ENCODE data around the gene CFAP70. TPM values are rescaled to one million over a fixed set of nuclear protein-coding genes. Genes with fewer than 3 reads are reported as not detected.
A peak's percentile ranks its signal among the peaks of the same experiment; 100 is the strongest.
"Not testable (repeated sequence)": the region's sequence is repeated elsewhere in the genome, so short reads cannot be mapped to it uniquely, and the experiment has no call there.

The CFAP70 gene
- total RNA-seq, 2 donors from 2014 or later, result 0.98 to 1.2 TPM

- no peak for ATAC-seq
- intact Hi-C loops (cut with DNase I, micrococcal nuclease), result no loop called here
- DNase-seq, result no peak
Observed at GRCh38 chr10:73262880-73263555, 95.6 kb downstream of the CFAP70 start.

DNA sequence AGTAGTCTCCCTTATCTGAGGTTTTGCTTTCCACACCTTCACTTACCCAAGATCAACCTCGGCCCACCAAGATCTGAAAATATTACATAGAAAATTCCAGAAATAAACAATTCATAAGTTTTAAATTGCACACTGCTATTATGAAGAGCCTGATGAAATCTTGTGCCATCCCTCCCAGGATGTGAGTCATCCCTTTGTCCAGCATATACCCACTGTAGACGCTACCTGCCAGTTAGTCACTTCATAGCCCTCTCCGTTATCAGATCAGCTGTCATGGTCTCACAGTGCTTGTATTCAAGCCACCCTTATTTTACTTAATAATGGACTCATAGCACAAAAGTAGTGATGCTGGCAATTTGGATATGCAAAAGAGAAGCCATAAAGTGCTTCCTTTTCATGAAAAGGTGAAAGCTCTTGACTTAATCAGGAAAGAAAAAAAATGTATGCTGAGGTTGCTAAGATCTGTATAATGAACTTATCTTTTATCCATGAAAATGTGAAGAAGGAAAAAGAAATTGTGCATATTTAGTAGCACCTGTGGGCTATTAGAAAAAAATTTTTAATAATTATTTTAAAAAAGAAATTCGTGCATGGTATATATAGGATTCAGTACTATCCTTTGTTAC is 96.4 kb downstream of the CFAP70 start:
- ATAC-seq (no peak), DNase-seq (no peak)

GRCh38 chr10:73261362-73261995 is 97.2 kb downstream of the CFAP70 start:
- ATAC-seq, result no peak
- DNase-seq, result no peak
- intact Hi-C loops (cut with DNase I, micrococcal nuclease), result no loop called here

More for the DNA sequence above, 96.4 kb downstream of the CFAP70 start:
- intact Hi-C loops (cut with DNase I, micrococcal nuclease), result no loop called here

GRCh38 chr10:73258612-73259011 is 100.1 kb downstream of the CFAP70 start:
- ATAC-seq; intact Hi-C loops (cut with DNase I, micrococcal nuclease); DNase-seq: not testable (repeated sequence)

- DNase-seq, result no peak
- intact Hi-C loops (cut with DNase I, micrococcal nuclease), result no loop called here
Observed at GRCh38 chr10:73253225-73253555, 105.5 kb downstream of the CFAP70 start.

DNA sequence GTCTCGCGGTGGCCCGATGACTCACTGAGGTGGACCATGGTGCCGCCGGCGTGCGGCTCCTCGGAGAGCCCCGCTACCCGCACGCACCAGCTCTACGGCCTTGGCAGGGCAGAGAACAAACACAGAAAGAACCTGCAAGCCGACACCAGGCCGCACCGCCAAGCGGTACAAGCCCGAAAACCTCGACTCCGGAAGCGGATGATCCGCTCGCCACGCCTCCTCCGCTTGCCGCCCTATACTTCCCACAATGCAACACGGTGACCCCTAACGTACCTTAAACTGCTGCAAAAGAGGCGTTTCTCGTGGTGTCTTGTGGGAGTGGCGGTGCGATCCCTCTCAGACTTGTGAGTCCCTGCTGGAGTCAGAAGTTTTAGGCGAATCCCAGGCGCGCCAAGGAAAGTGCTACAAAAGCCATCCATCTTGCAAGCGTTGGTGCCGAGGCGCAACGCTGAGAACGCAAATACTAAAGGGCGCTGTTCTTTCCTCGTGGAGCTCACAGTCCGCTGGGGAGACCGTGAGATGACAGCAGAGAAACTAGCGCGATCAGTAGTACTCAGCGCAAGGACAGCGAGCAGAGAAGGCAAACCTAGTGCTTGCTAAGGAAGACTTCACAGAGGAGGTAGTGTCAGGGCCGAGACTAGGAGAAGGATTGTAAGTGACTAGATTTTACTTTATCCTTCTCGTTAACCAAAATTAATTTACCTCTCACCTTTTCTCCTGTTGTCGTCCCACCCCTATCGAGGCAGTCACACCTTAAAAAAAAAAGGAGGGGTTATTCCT is 106.0 kb downstream of the CFAP70 start, which contains the start of gene MRPS16:
Gene MRPS16 (minus strand): TSS at position 200 of the 780 bp plus-strand sequence. CDS start 162 bp downstream, at position 38.
- DNase-seq (peak; percentile 95 to 96), ATAC-seq (peak; percentile 95)
- intact Hi-C loops (cut with DNase I, micrococcal nuclease), result no loop called here

More at GRCh38 chr10:73253225-73253555, 105.5 kb downstream of the CFAP70 start:
- ATAC-seq, result peak; percentile 31

DNA sequence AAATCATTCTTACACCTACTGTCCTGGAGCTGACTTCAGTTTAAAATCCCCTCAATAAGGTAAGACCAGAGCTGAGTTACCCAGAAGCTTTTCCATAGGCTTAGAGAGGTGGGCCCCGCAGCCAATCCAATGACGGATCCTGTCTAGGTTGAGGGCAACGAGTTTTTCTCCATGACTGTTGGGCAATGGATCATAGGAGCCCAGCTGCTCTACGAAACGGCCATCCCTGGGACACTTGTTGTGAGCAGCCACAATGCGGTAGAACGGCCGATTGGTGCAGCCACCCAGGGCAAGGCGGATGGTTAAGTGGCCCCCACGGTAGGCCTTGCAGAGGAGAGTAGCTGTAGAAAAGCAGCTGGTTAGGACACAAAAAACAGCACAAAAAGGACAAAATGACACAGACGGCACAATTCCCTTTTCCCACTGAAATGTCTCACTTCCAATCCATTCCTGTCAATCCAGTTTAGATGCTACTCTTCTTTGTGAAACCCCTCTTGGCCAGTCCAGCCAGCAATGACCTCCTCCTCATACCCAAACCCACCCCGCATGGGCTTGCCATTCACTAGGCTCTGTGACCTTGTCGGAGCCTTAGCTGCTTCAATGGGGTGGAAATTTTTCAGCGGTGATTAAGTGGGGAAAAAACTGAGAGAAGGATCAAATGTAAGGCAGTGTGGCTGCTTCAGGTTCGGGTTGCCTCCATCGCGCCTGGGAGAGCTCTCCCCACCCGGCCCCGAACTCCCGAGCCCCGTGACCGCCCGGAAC is 106.8 kb downstream of the CFAP70 start:
- DNase-seq (peak in 1 of 2 donors; percentile 20), ATAC-seq (peak; percentile 4)
- intact Hi-C loops (cut with DNase I, micrococcal nuclease), result no loop called here

DNA sequence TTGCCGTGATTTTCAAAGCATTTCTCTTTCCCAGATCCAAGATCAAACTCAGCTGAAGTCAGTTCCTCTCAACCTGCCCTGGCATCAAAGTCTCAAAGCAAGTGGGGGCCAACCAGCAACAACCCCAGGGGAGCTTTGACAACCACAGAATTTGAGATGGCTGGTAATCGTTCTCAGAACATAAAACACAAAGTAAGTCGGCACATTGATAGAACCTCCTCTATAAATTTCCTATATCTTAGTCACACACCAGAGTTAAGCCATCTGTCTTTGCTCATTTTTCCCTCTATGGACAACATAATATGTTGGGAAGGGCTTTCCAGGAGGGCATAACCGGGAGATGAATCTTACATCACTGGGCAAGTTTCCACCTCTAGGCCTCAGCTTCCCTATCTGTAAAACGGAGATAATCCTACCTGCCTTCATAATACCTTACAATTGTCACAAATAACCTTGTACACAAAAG is 110.4 kb downstream of the CFAP70 start:
- ATAC-seq (no peak), DNase-seq (no peak)
- intact Hi-C loops (cut with DNase I, micrococcal nuclease), result no loop called here

DNA sequence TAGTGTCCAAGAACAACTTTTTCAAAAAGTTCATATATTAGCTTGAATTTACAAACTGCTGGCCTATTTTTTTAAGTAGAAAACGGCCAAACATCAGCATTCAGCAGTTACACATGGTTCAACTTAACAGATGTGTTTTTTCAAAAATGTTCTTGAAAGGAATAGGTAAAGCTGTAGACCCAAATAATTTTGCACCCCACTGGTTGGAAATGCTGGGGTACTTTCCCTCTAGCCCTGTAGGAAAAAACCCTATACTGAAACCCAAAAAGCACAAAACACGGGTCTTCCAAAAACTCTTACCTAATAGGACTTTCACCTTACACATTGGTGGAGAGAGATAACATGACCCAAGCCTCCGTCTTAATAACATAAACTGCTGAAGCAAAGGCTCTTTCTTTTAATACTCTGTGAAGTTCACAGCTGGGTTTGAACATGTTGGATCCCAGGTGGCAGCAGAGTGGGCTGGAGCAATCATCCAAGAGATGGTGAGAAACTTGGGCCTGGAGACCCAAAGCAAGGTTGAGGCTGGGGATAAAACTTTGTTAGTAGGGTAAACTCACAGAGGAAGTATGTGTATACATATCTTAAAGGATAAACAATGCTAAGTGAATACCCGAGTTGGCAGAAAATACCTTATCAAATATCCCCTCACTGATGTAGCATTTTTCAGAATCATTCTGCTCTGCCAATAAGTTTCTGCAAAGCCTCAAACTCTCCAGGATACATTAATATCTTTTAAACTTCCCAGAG is 111.0 kb downstream of the CFAP70 start:
- DNase-seq (no peak), ATAC-seq (no peak)
- intact Hi-C loops (cut with DNase I, micrococcal nuclease), result no loop called here

DNA sequence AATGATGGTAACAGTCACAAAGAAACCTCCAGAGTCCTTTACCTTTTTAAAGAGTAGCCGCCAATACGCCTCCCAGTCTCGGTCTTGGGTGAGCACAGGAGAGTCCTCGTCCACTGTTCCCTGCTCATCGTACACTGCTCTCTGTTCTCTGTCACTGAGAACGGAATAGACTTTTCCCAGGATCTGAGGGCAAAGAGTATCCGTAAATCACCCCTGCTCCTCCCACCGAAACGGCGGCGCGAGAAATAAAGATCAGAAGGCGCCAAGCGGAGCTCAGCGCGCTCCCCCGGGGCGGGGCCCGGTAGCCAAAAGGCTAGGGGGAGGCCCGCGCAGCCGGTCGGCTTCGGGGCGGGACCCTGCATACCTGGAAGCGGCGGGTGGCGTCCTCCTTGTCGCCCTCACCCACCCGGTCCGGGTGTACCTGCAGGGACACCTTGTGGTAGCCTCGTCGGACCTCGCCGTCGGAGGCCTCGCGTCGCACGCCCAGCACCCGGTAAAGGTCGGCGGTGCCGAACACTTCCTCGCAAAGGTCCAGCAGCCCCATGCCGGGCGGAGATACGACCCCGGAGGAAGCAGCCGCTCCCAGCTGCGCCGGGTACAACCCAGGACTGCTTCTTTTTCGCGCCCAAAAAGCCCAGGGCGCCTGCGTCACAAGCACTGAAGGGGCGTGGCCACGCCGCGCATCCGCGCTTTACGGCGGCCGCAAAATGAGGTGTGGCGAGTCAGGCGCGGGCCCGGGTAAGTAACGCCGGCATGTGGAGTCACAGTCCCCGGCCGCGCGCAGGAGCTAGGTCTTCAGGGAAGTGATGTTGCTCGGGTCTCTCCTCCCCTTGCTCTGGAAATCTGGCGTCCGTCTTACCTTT is 111.8 kb downstream of the CFAP70 start, which contains the start of gene DNAJC9:
Gene DNAJC9 (minus strand): TSS at position 610 of the 863 bp plus-strand sequence. CDS start 66 bp downstream, at position 544.
- ATAC-seq (peak; percentile 85), DNase-seq (peak; percentile 95 to 99)

DNA sequence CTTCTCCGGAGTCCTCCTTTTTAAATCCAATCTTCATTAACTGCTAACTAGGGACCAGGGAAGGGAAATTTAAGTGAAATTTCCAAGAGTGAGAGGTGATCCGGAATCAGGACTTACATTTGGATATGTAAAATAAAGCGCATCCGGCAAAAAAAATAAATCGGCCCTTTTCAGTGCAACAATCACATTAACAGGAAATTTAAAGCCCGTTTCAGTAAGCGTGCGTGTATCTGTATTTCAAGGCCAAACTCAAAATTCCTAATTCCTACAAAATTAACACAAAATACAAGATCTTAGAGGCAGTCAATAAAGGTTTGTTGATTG is 112.4 kb downstream of the CFAP70 start:
- no peak for ATAC-seq
- no peak for DNase-seq
- intact Hi-C loops (cut with DNase I, micrococcal nuclease), result no loop called here

More for the DNA sequence above, 111.8 kb downstream of the CFAP70 start, which contains the start of gene DNAJC9:
- intact Hi-C loops (cut with DNase I, micrococcal nuclease), result no loop called here

DNA sequence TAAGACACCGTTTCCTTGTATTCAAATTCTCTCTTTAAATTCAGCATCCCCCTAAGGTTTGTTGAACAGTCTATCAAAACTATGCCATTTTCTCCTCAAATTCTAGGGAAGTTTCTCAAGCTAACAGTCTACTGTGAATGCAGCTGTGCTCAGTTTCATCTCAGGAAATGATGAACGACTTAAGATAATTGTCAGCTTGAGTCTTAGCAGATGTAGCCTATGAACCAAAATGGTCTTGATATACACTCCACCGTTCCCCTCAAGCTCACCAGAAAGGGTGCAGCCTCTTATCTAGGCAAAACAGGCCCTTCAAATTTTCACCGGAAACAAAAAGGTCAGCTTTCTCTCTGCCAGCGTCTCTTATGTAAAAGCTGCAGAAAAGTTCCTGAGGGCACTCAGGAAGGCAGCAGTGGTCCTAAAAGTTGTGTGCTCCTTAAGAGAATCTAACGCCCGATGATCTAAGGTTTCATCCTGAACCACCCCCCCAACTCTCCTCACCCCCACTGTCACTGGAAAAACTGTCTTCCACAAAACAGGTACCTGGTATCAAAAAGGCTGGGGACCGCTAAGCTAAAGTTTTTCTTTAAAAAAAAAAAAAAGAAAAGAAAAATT is 113.7 kb downstream of the CFAP70 start:
- DNase-seq (no peak), ATAC-seq (no peak)
- intact Hi-C loops (cut with DNase I, micrococcal nuclease), result no loop called here

- no peak for DNase-seq
- no peak for ATAC-seq
- intact Hi-C loops (cut with DNase I, micrococcal nuclease), result no loop called here
Observed at GRCh38 chr10:73239908-73240307, 118.8 kb downstream of the CFAP70 start.

GRCh38 chr10:73238990-73239566 is 119.6 kb downstream of the CFAP70 start:
- intact Hi-C loops (cut with DNase I, micrococcal nuclease), result no loop called here
- no peak for DNase-seq
- no peak for ATAC-seq

GRCh38 chr10:73234695-73235094 is 124.0 kb downstream of the CFAP70 start:
- intact Hi-C loops (cut with DNase I, micrococcal nuclease), result no loop called here
- DNase-seq (no peak), ATAC-seq (no peak)

GRCh38 chr10:73233883-73234282 is 124.8 kb downstream of the CFAP70 start:
- no peak for DNase-seq
- intact Hi-C loops (cut with DNase I, micrococcal nuclease), result no loop called here
- ATAC-seq, result no peak
